HEK293 (cell line): ENCODE data around the gene SEMA3F.
A peak's percentile ranks its signal among the peaks of the same experiment; 100 is the strongest.

ENCODE experiments used
- ATF2 ChIP-seq: fragments of 450-650 bp; formaldehyde crosslinking; IDR thresholded peaks from 2 replicates; pipeline ENCODE4 v1.5.1; 2016; ENCODE audit warnings: missing biosample characterization, missing genetic modification characterization, low read depth
- GLI2 ChIP-seq: fragments of 450-650 bp; formaldehyde crosslinking; IDR thresholded peaks from 2 replicates; pipeline ENCODE4; 2017; ENCODE audit warnings: missing biosample characterization, missing genetic modification characterization, low read depth, borderline replicate concordance
- HOXA7 ChIP-seq: sonication (generic); formaldehyde crosslinking; IDR thresholded peaks from 2 replicates; pipeline ENCODE4 v1.8.1; 2022; ENCODE audit warnings: missing genetic modification reagents, borderline replicate concordance
- KLF7 ChIP-seq: fragments of 450-650 bp; formaldehyde crosslinking; IDR thresholded peaks from 2 replicates; pipeline ENCODE4 v1.5.1; 2016; ENCODE audit warnings: missing biosample characterization, missing genetic modification characterization, borderline replicate concordance
- KLF9 ChIP-seq: fragments of 450-650 bp; formaldehyde crosslinking; IDR thresholded peaks from 2 replicates; pipeline ENCODE4 v1.5.1; 2016; ENCODE audit warnings: missing biosample characterization, missing genetic modification characterization, low read depth
- SP3 ChIP-seq: fragments of 450-650 bp; formaldehyde crosslinking; IDR thresholded peaks from 2 replicates; pipeline ENCODE4 v1.5.1; 2016; ENCODE audit warnings: missing biosample characterization, missing genetic modification characterization
- ZBTB1 ChIP-seq: fragments of 450-650 bp; formaldehyde crosslinking; IDR thresholded peaks from 2 replicates; pipeline ENCODE4 v1.5.1; 2016; ENCODE audit warnings: missing biosample characterization, missing genetic modification characterization
- ZBTB6 ChIP-seq: fragments of 450-650 bp; formaldehyde crosslinking; IDR thresholded peaks from 2 replicates; pipeline ENCODE4 v1.5.1; 2017; ENCODE audit warnings: missing biosample characterization, missing genetic modification characterization
- ZBTB7A ChIP-seq: fragments of 450-650 bp; formaldehyde crosslinking; IDR thresholded peaks from 2 replicates; pipeline ENCODE4 v1.5.1; 2016; ENCODE audit warnings: low read depth, missing biosample characterization, missing genetic modification characterization
- ZFP37 ChIP-seq: fragments of 450-650 bp; formaldehyde crosslinking; IDR thresholded peaks from 2 replicates; pipeline ENCODE4 v1.5.1; 2016; ENCODE audit warnings: missing biosample characterization, missing genetic modification characterization
- ZNF148 ChIP-seq: fragments of 450-650 bp; formaldehyde crosslinking; IDR thresholded peaks from 2 replicates; pipeline ENCODE4 v1.5.0; 2017; ENCODE audit warnings: missing biosample characterization, missing genetic modification characterization, borderline replicate concordance
- ZNF155 ChIP-seq: fragments of 450-650 bp; formaldehyde crosslinking; IDR thresholded peaks from 2 replicates; pipeline ENCODE4 v1.5.1; 2016; ENCODE audit warnings: missing biosample characterization, missing genetic modification characterization
- ZNF174 ChIP-seq: fragments of 450-650 bp; formaldehyde crosslinking; IDR thresholded peaks from 2 replicates; pipeline ENCODE4 v1.5.0; 2017; ENCODE audit warnings: missing biosample characterization, mild to moderate bottlenecking, missing genetic modification characterization
- ZNF18 ChIP-seq: fragments of 450-650 bp; formaldehyde crosslinking; IDR thresholded peaks from 2 replicates; pipeline ENCODE4 v1.5.1; 2016; ENCODE audit warnings: missing biosample characterization, missing genetic modification characterization
- ZNF202 ChIP-seq: fragments of 450-650 bp; formaldehyde crosslinking; IDR thresholded peaks from 2 replicates; pipeline ENCODE4 v1.5.1; 2016; ENCODE audit warnings: missing biosample characterization, missing genetic modification characterization, borderline replicate concordance
- ZNF221 ChIP-seq: fragments of 450-650 bp; formaldehyde crosslinking; IDR thresholded peaks from 2 replicates; pipeline ENCODE4 v1.5.1; 2017; ENCODE audit warnings: missing biosample characterization, missing genetic modification characterization, borderline replicate concordance
- ZNF239 ChIP-seq: fragments of 450-650 bp; formaldehyde crosslinking; IDR thresholded peaks from 2 replicates; pipeline ENCODE4 v1.5.1; 2016; ENCODE audit warnings: missing biosample characterization, missing genetic modification characterization
- ZNF292 ChIP-seq: fragments of 450-650 bp; formaldehyde crosslinking; IDR thresholded peaks from 2 replicates; pipeline ENCODE4 v1.5.1; 2016; ENCODE audit warnings: low read depth, missing biosample characterization, missing genetic modification characterization, borderline replicate concordance
- ZNF350 ChIP-seq: fragments of 450-650 bp; formaldehyde crosslinking; IDR thresholded peaks from 2 replicates; pipeline ENCODE4 v1.5.0; 2017; ENCODE audit warnings: missing biosample characterization, mild to moderate bottlenecking, missing genetic modification characterization
- ZNF391 ChIP-seq: fragments of 450-650 bp; formaldehyde crosslinking; IDR thresholded peaks from 2 replicates; pipeline ENCODE4 v1.5.1; 2016; ENCODE audit warnings: low read depth, missing biosample characterization, missing genetic modification characterization, borderline replicate concordance
- ZNF398 ChIP-seq: fragments of 450-650 bp; formaldehyde crosslinking; IDR thresholded peaks from 2 replicates; pipeline ENCODE4 v1.5.1; 2017; ENCODE audit warnings: missing biosample characterization, missing genetic modification characterization
- ZNF544 ChIP-seq: fragments of 450-650 bp; formaldehyde crosslinking; IDR thresholded peaks from 2 replicates; pipeline ENCODE4 v1.5.0; 2017; ENCODE audit warnings: missing biosample characterization, missing genetic modification characterization
- ZNF549 ChIP-seq: fragments of 450-650 bp; IDR thresholded peaks from 2 replicates; pipeline ENCODE4 v1.5.1; 2018; ENCODE audit warnings: missing biosample characterization, missing genetic modification characterization, mild to moderate bottlenecking, inconsistent platforms, moderate library complexity
- ZNF561 ChIP-seq: fragments of 450-650 bp; IDR thresholded peaks from 2 replicates; pipeline ENCODE4 v1.5.1; 2018; ENCODE audit warnings: missing biosample characterization, missing genetic modification characterization, borderline replicate concordance
- ZNF626 ChIP-seq: fragments of 450-650 bp; sonication (Bioruptor Pico); formaldehyde crosslinking; IDR thresholded peaks from 2 replicates; pipeline ENCODE4 v1.5.1; 2018; ENCODE audit warnings: missing biosample characterization, missing genetic modification characterization, inconsistent platforms
- ZNF629 ChIP-seq: fragments of 450-650 bp; formaldehyde crosslinking; IDR thresholded peaks from 2 replicates; pipeline ENCODE4 v1.5.1; 2017; ENCODE audit warnings: missing biosample characterization, missing genetic modification characterization
- ZNF747 ChIP-seq: fragments of 450-650 bp; formaldehyde crosslinking; IDR thresholded peaks from 2 replicates; pipeline ENCODE4 v1.5.1; 2016; ENCODE audit warnings: missing biosample characterization, missing genetic modification characterization
- TF ChIP-seq, protein P1 (sequence below): fragments of 450-650 bp; IDR thresholded peaks from 2 replicates; pipeline ENCODE4 v1.5.1; 2018; ENCODE audit warnings: missing biosample characterization, mild to moderate bottlenecking, missing genetic modification characterization
- TF ChIP-seq, protein P2 (sequence below): fragments of 450-650 bp; formaldehyde crosslinking; IDR thresholded peaks from 2 replicates; pipeline ENCODE4 v1.5.1; 2017; ENCODE audit warnings: missing biosample characterization, missing genetic modification characterization

SEMA3F gene

DNA sequence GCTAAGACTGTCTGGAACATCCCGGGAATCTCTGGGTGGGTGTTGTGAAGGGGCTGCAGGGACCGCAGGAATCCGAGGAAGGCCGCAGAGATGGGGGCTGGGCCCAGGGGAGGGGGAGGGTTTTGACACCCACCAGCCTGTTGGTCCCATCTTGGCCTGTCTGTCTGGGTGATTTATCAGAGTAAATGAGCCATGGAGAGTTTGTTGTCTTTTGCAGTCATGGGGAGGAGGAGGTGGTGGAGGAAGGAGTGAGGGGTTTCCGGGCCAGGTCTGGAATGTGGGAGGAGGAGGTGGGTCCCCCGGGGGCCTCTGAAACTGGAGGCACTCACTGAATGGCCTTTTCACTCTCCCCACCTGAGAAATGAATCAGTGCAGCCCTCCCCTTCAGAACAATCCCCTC, 11.5 kb downstream of the SEMA3F start (continued):
- TF ChIP-seq, protein P1, sequence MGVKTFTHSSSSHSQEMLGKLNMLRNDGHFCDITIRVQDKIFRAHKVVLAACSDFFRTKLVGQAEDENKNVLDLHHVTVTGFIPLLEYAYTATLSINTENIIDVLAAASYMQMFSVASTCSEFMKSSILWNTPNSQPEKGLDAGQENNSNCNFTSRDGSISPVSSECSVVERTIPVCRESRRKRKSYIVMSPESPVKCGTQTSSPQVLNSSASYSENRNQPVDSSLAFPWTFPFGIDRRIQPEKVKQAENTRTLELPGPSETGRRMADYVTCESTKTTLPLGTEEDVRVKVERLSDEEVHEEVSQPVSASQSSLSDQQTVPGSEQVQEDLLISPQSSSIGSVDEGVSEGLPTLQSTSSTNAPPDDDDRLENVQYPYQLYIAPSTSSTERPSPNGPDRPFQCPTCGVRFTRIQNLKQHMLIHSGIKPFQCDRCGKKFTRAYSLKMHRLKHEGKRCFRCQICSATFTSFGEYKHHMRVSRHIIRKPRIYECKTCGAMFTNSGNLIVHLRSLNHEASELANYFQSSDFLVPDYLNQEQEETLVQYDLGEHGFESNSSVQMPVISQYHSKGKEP (tag by site-specific recombination) = no peak
- TF ChIP-seq ZNF626 (tag by site-specific recombination) (no peak), KLF9 (tag by site-specific recombination) (no peak), ZBTB1 (no peak), ZNF398 (tag by site-specific recombination) (peak; percentile 86), ZNF292 (tag by site-specific recombination) (no peak), ZNF18 (tag by site-specific recombination) (no peak), ZNF350 (tag by site-specific recombination) (no peak), ZNF544 (no peak), ZNF391 (tag by site-specific recombination) (no peak), ZNF629 (no peak), ZBTB7A (tag by site-specific recombination) (no peak), ATF2 (tag by site-specific recombination) (no peak), ZNF239 (tag by site-specific recombination) (no peak), ZBTB6 (tag by site-specific recombination) (no peak), ZNF202 (no peak), SP3 (tag by site-specific recombination) (no peak), ZFP37 (tag by site-specific recombination) (no peak), ZNF747 (tag by site-specific recombination) (no peak), ZNF549 (tag by site-specific recombination) (no peak), GLI2 (tag by site-specific recombination) (no peak), HOXA7 (CRISPR knock-in tag) (no peak), ZNF221 (tag by site-specific recombination) (no peak), ZNF155 (no peak), ZNF148 (no peak), ZNF561 (tag by site-specific recombination) (no peak), KLF7 (tag by site-specific recombination) (no peak), ZNF174 (tag by site-specific recombination) (no peak)
- TF ChIP-seq, protein P2, sequence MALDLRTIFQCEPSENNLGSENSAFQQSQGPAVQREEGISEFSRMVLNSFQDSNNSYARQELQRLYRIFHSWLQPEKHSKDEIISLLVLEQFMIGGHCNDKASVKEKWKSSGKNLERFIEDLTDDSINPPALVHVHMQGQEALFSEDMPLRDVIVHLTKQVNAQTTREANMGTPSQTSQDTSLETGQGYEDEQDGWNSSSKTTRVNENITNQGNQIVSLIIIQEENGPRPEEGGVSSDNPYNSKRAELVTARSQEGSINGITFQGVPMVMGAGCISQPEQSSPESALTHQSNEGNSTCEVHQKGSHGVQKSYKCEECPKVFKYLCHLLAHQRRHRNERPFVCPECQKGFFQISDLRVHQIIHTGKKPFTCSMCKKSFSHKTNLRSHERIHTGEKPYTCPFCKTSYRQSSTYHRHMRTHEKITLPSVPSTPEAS (tag by site-specific recombination) = no peak
